Measurements from ENCODE around the gene KCNQ5. TPM values are rescaled to one million over a fixed set of nuclear protein-coding genes. Genes with fewer than 3 reads are reported as not detected.

KCNQ5 gene
- total and polyA plus RNA-seq, 4 donors: 0.15 to 8.1 (median 2.4) TPM

DNA sequence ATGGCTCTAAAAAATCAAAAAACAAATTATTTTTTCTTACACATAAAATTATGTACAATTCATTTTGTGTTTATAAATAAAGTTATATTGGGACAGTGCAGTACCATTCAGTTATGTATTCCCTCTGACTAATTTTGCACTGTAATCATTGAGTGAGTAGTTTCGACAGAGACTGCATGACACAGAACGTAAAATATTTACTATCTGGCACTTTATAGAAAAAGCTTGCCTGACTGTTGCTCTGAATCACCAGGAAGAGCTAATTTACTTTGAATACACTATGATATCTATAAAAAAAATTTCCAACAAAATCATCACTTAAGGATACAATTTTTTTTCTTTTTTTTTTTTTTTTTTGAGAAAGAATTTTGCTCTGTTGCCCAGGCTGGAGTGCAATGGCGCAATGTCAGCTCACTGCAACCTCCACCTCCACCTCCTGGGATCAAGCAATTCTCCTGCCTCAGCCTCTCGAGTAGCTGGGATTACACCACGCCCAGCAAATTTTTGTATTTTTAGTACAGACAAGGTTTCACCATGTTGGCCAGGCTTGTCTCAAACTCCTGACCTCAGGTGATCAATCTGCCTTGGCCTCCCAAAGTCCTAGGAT is 614.4 kb downstream of the KCNQ5 start:
- intact Hi-C loops (cut with DNase I): no loop called here
- ATAC-seq (ENCODE audit: low FRiP score): no peak
- no peak overlapping the region for H3K27ac ChIP-seq (ENCODE audit: low read depth in 1 of 2, low read length in 2 of 2)
- 87 to 89% methylated on average over 5 of the region's 5 CpGs for WGBS, 2 donors
- H3K9me3 ChIP-seq (ENCODE audit: control insufficient read depth, low read length): no peaks in the 10 kb centered on the region
- no peak for DNase-seq
- H3K4me1 ChIP-seq (ENCODE audit: control insufficient read depth in 1 of 2, insufficient read depth in 2 of 2, low read length in 2 of 2): peaks cover 0 to 2% of the 10 kb centered on the region in 2 donors
- no peaks in the 10 kb centered on the region for H3K36me3 ChIP-seq (ENCODE audit: control insufficient read depth in 1 of 2, insufficient read depth in 2 of 2, low read length in 1 of 2)
- no peaks in the 10 kb centered on the region for H3K27me3 ChIP-seq (ENCODE audit: control insufficient read depth in 1 of 2, insufficient read depth in 2 of 2, low read length in 1 of 2)
- H3K4me3 ChIP-seq (ENCODE audit: low read length in 2 of 2): no peak overlapping the region

- intact Hi-C loops (cut with DNase I): no loop called here
- no peak overlapping the region for H3K4me3 ChIP-seq (ENCODE audit: low read length in 2 of 2)
- no peaks in the 10 kb centered on the region for H3K9me3 ChIP-seq (ENCODE audit: control insufficient read depth, low read length)
- ATAC-seq (ENCODE audit: low FRiP score) (no peak), DNase-seq (no peak)
- H3K36me3 ChIP-seq (ENCODE audit: control insufficient read depth in 1 of 2, insufficient read depth in 2 of 2, low read length in 1 of 2): no peaks in the 10 kb centered on the region
- 24 to 25% methylated on average over 4 of the region's 4 CpGs for WGBS, 2 donors
- H3K27ac ChIP-seq (ENCODE audit: low read depth in 1 of 2, low read length in 2 of 2): no peak overlapping the region
- no peaks in the 10 kb centered on the region for H3K27me3 ChIP-seq (ENCODE audit: control insufficient read depth in 1 of 2, insufficient read depth in 2 of 2, low read length in 1 of 2)
- H3K4me1 ChIP-seq (ENCODE audit: control insufficient read depth in 1 of 2, insufficient read depth in 2 of 2, low read length in 2 of 2): peaks cover 0 to 2% of the 10 kb centered on the region in 2 donors
Observed at GRCh38 chr6:73240730-73241129, 618.9 kb downstream of the KCNQ5 start.

DNA sequence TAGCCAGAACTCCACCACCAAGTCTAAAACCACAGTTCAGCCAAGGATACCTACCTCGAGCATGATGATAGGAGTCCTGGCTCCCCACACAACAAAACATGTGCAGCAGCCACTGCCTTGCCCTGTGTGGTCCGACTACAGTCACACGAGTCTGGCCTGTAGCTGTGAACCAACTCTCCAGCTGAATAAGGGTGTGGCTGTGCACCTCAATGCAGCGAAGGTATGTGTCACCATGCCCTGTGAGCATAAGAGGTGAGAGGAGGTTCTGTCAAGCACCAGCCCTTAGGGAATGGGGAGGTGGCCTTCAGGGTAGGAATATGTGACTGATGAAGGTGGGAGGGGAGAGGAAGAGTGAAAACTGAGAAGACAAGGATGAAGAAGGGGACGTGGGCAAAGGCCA is 620.1 kb downstream of the KCNQ5 start:
- Histone ChIP-seq H3K4me3 (ENCODE audit: low read length in 2 of 2) (no peak overlapping the region), H3K9me3 (ENCODE audit: control insufficient read depth, low read length) (no peaks in the 10 kb centered on the region), H3K4me1 (ENCODE audit: control insufficient read depth in 1 of 2, insufficient read depth in 2 of 2, low read length in 2 of 2) (peaks cover 0 to 2% of the 10 kb centered on the region in 2 donors), H3K27me3 (ENCODE audit: control insufficient read depth in 1 of 2, insufficient read depth in 2 of 2, low read length in 1 of 2) (no peaks in the 10 kb centered on the region), H3K36me3 (ENCODE audit: control insufficient read depth in 1 of 2, insufficient read depth in 2 of 2, low read length in 1 of 2) (no peaks in the 10 kb centered on the region), H3K27ac (ENCODE audit: low read depth in 1 of 2, low read length in 2 of 2) (no peak overlapping the region)
- ATAC-seq (ENCODE audit: low FRiP score) (peak; percentile 19), DNase-seq (no peak)
- 94% methylated on average over 5 of the region's 5 CpGs for WGBS, 2 donors
- intact Hi-C loops (cut with DNase I): no loop called here

Small RNA genes lying within 50 kb of the gene (microRNA-seq; reads per million reads assigned to microRNA genes)
- gene MIR4282: 0 reads per million in 2 donors

Data from aorta (tissue), 5 donors.